Activated B cell treated with CpG ODN at 0.5 μM for 24 hours (primary cell): ENCODE results near the gene JARID2. TPM values are rescaled to one million over a fixed set of nuclear protein-coding genes. Genes with fewer than 3 reads are reported as not detected.

Source experiments
- ATAC-seq: fragments of 200-7000 bp; cut with Tn5 transposase; one replicate; pipeline ENCODE4 v1.10.0; 2021; ENCODE audit warnings: low read depth, mild to moderate bottlenecking, moderate library complexity
- CTCF ChIA-PET: fragments of 350-600 bp; sonication (Branson Sonifier 250); formaldehyde crosslinking; loops from one replicate; lab custom pipeline; 2021; ENCODE audit warnings: antibody characterized with exemption; lab: Charles Lee
- POLR2A ChIA-PET: fragments of 350-600 bp; sonication (Branson Sonifier 250); formaldehyde crosslinking; loops from one replicate; lab custom pipeline; 2021; ENCODE audit warnings: antibody characterized with exemption; lab: Charles Lee
- DNase-seq: peaks from one replicate; pipeline ENCODE4 v3.0.0; 2022
- H3K27ac Mint-ChIP-seq: one replicate; pipeline ENCODE4 v1.8.0; 2020; ENCODE audit warnings: mixed read lengths
- H3K27me3 Mint-ChIP-seq: one replicate; pipeline ENCODE4 v1.8.0; 2021; ENCODE audit warnings: mixed read lengths
- H3K36me3 Mint-ChIP-seq: one replicate; pipeline ENCODE4 v1.8.0; 2021; ENCODE audit warnings: low read depth, mixed read lengths
- H3K4me1 Mint-ChIP-seq: one replicate; pipeline ENCODE4 v1.8.0; 2021; ENCODE audit warnings: mixed read lengths
- H3K4me3 Mint-ChIP-seq: one replicate; pipeline ENCODE4 v1.8.0; 2020; ENCODE audit warnings: mild to moderate bottlenecking, mixed read lengths
- H3K9me3 Mint-ChIP-seq: one replicate; pipeline ENCODE4 v1.8.0; 2020; ENCODE audit warnings: mixed read lengths
- CTCF ChIP-seq: fragments of 200-600 bp; IDR thresholded peaks from one replicate; pipeline ENCODE4 v1.8.0; 2022; ENCODE audit warnings: antibody characterized with exemption, mild to moderate bottlenecking
- intact Hi-C: fragments of 100-400 bp; cut with micrococcal nuclease; formaldehyde crosslinking; loops from one replicate; pipeline ENCODE4 v1.15.1; 2024
- total RNA-seq: library from RNA; stranded (reverse); gene quantifications from 2 replicates; pipeline ENCODE4 v1.2.3, GENCODE V29; 2022

Gene JARID2
- total RNA-seq, 1 donor from 2014 or later = 28.5 TPM

DNA sequence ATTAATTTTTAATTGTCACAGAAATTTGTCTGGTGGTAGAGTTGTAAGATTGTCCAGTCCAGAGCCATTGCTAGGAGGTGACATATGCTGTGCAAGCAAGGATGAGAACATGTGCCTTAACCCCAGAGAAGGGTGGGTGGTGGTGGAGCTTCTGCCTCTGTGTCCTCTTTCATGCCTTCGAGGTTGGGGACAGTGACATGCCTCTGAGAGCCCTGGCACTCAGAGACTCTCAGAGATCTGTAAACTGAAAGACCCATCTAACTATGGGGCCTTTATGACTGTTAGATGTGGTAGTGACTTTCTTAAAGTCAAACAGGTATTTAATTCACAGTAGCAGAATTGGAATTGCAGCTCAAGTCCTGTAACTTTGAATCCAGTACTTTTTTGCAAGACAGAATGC is 132.4 kb downstream of the JARID2 start:
- peaks cover 58% of the 10 kb centered on the region for H3K4me1 Mint-ChIP-seq
- no peak for TF ChIP-seq CTCF
- ChIA-PET CTCF (interaction anchor here (1.2 to 1.5 kb wide), 2 partner anchors 8 to 10 kb away, joined by 3 to 6 read pairs; no protein-coding TSS in a partner anchor), POLR2A (interaction anchor here (0.7 kb wide), 1 partner anchor 123 kb away, joined by 4 read pairs; no protein-coding TSS in a partner anchor)
- DNase-seq (no peak), ATAC-seq (no peak)
- intact Hi-C loops = loop anchor here (5.0 kb wide), 1 partner anchor 41 kb away; no protein-coding TSS in a partner anchor
- no peak overlapping the region for H3K4me3 Mint-ChIP-seq
- H3K27me3 Mint-ChIP-seq = no peaks in the 10 kb centered on the region
- no peaks in the 10 kb centered on the region for H3K9me3 Mint-ChIP-seq
- no peak overlapping the region for H3K27ac Mint-ChIP-seq
- H3K36me3 Mint-ChIP-seq = peaks cover 25% of the 10 kb centered on the region

GRCh38 chr6:15378866-15379265 is 133.0 kb downstream of the JARID2 start:
- H3K27ac Mint-ChIP-seq = no peak overlapping the region
- no peaks in the 10 kb centered on the region for H3K27me3 Mint-ChIP-seq
- ATAC-seq = no peak
- CTCF ChIA-PET = interaction anchor here (1.2 to 1.5 kb wide), 2 partner anchors 9 to 10 kb away, joined by 3 to 6 read pairs; no protein-coding TSS in a partner anchor
- H3K4me1 Mint-ChIP-seq = peaks cover 61% of the 10 kb centered on the region
- POLR2A ChIA-PET = no interaction called here
- H3K36me3 Mint-ChIP-seq = peaks cover 25% of the 10 kb centered on the region
- no peak overlapping the region for H3K4me3 Mint-ChIP-seq
- no peak for DNase-seq
- no peaks in the 10 kb centered on the region for H3K9me3 Mint-ChIP-seq
- no peak for TF ChIP-seq CTCF
- intact Hi-C loops = loop anchor here (5.0 kb wide), 1 partner anchor 42 kb away; no protein-coding TSS in a partner anchor

DNA sequence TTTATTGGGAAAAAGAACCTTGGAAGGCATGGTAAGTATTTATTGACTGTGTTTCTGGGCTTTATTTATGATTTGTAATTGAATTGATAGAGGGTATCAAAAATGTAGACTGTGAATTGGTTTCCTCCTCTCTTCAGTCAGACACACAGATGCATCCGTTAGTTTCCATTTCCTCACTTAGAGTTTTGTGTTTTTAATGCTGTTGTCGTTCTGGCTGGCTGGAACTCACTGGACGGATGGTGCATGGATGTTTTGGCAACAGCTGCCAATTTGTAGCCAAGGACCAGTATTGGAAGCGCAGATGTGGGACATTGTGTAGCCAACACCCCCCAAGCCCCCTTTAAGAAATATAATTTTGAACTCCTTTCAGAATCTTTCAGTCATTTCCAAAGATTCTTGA is 134.5 kb downstream of the JARID2 start:
- H3K4me3 Mint-ChIP-seq = no peak overlapping the region
- no peaks in the 10 kb centered on the region for H3K27me3 Mint-ChIP-seq
- no peak for TF ChIP-seq CTCF
- POLR2A ChIA-PET = no interaction called here
- peaks cover 73% of the 10 kb centered on the region for H3K4me1 Mint-ChIP-seq
- H3K27ac Mint-ChIP-seq = no peak overlapping the region
- H3K9me3 Mint-ChIP-seq = no peaks in the 10 kb centered on the region
- intact Hi-C loops = no loop called here
- DNase-seq (no peak), ATAC-seq (no peak)
- CTCF ChIA-PET = no interaction called here
- H3K36me3 Mint-ChIP-seq = peaks cover 25% of the 10 kb centered on the region

- POLR2A ChIA-PET = no interaction called here
- ATAC-seq = no peak
- no peaks in the 10 kb centered on the region for H3K27me3 Mint-ChIP-seq
- intact Hi-C loops = no loop called here
- H3K4me1 Mint-ChIP-seq = peaks cover 81% of the 10 kb centered on the region
- no peaks in the 10 kb centered on the region for H3K9me3 Mint-ChIP-seq
- peaks cover 19% of the 10 kb centered on the region for H3K36me3 Mint-ChIP-seq
- TF ChIP-seq CTCF = no peak
- no peak for DNase-seq
- CTCF ChIA-PET = no interaction called here
- H3K27ac Mint-ChIP-seq = peak overlapping the region; percentile 1
- no peak overlapping the region for H3K4me3 Mint-ChIP-seq
Measured at GRCh38 chr6:15382089-15382488, 136.2 kb downstream of the JARID2 start.

GRCh38 chr6:15382712-15383111 is 136.8 kb downstream of the JARID2 start:
- Mint-ChIP-seq H3K27ac (peak overlapping the region; percentile 1), H3K9me3 (no peaks in the 10 kb centered on the region), H3K4me3 (no peak overlapping the region), H3K36me3 (peaks cover 17% of the 10 kb centered on the region), H3K27me3 (no peaks in the 10 kb centered on the region), H3K4me1 (peaks cover 85% of the 10 kb centered on the region)
- DNase-seq (no peak), ATAC-seq (no peak)
- intact Hi-C loops = no loop called here
- CTCF ChIA-PET = no interaction called here
- TF ChIP-seq CTCF = no peak
- POLR2A ChIA-PET = no interaction called here
